ENCODE data around the gene JKAMP. TPM values are rescaled to one million over a fixed set of nuclear protein-coding genes. Genes with fewer than 3 reads are reported as not detected.

Gene JKAMP
- total RNA-seq, 1 donor from 2014 or later: 182 TPM

DNA sequence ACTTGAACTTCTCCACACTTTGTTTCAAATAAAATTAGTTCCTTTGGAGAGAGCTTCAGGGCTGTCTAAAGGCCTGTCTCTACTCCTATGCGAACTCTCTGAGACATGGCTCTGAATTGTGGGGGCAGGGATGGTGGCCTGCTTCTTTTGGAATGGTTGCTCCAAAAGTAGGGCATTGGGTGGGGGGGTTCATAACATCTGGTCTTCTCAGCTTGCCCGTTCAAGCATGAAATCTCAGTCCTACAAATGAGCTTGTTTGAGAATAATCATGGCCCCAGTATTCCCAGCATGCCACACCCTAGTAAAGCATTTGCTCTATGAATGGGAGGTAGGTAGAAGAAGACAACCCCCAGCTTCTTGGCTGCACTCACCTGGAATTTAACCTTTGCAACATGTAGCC, 25.8 kb upstream of the JKAMP start:
- Histone ChIP-seq H2AFZ (replicated peaks) (no peak overlapping the region), H3K79me2 (ENCODE audit: low read depth) (no peaks in the 10 kb centered on the region), H3K9ac (no peak overlapping the region), H3F3A (ENCODE audit: low read depth) (no peaks in the 10 kb centered on the region), H3K4me3 (no peak overlapping the region), H4K20me1 (ENCODE audit: low read depth) (peaks cover 3% of the 10 kb centered on the region), H3K4me1 (no peaks in the 10 kb centered on the region), H3K27ac (no peak overlapping the region), H3K36me3 (peaks cover 9% of the 10 kb centered on the region), H3K27me3 (peaks cover 13% of the 10 kb centered on the region), H3K9me3 (ENCODE audit: low read depth) (peaks cover 3% of the 10 kb centered on the region), H3K4me2 (no peak overlapping the region)
- Mint-ChIP-seq H3K27me3 (ENCODE audit: insufficient read depth, low read depth) (no peaks in the 10 kb centered on the region), H3K36me3 (peaks cover 26% of the 10 kb centered on the region), H3K27ac (no peak overlapping the region), H3K9me3 (peaks cover 2% of the 10 kb centered on the region), H3K4me3 (no peak overlapping the region), H3K4me1 (peaks cover 3% of the 10 kb centered on the region)
- TF ChIP-seq EZH2phosphoT487 (IDR thresholded peaks at IDR 0.05) (no peak), EZH2 (IDR thresholded peaks at IDR 0.05) (no peak)
- TF ChIP-seq, protein P1, sequence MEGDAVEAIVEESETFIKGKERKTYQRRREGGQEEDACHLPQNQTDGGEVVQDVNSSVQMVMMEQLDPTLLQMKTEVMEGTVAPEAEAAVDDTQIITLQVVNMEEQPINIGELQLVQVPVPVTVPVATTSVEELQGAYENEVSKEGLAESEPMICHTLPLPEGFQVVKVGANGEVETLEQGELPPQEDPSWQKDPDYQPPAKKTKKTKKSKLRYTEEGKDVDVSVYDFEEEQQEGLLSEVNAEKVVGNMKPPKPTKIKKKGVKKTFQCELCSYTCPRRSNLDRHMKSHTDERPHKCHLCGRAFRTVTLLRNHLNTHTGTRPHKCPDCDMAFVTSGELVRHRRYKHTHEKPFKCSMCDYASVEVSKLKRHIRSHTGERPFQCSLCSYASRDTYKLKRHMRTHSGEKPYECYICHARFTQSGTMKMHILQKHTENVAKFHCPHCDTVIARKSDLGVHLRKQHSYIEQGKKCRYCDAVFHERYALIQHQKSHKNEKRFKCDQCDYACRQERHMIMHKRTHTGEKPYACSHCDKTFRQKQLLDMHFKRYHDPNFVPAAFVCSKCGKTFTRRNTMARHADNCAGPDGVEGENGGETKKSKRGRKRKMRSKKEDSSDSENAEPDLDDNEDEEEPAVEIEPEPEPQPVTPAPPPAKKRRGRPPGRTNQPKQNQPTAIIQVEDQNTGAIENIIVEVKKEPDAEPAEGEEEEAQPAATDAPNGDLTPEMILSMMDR (IDR thresholded peaks at IDR 0.05): no peak
- no peak for DNase-seq (ENCODE audit: low spot score)

DNA sequence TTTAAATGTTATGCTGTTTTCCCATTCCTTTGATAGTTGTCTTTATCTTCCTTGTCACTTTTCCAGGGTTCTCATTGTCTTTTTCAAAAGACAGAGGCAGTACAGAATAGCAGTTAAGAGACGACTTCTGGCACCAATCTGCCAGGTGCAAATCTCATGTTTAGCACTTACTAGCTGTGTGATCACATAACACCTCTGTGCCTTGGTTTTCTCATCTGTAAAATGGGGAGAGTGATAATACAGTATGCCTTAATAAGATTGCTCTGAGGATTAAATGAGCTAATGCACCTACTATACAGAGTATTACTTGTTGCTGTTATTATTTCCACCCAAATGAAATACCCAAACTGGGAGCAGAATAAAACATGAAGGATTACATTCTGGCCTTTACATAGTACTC, 23.9 kb upstream of the JKAMP start:
- no peak for DNase-seq (ENCODE audit: low spot score)
- no peak overlapping the region for H3K27ac ChIP-seq

DNA sequence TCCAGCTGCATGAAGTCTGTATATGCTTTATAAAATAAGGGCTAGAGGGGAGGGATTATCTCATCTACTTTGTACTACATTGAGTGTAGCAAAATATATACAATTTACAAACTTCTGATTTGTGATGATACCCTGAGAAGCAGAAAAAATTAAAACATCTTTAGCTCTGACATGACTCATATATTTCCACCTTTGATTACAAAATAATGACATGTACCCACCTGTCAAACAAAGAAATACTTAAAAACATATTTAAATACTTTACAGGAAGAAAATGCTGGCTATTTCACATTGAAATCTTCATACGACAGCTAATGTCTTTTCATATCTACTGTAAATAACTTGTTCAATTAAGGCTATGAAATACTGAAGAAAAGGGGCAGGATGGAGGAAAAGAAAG, 22.4 kb upstream of the JKAMP start:
- DNase-seq (ENCODE audit: low spot score): no peak
- no peak overlapping the region for H3K4me3 Mint-ChIP-seq
- H3F3A ChIP-seq (ENCODE audit: low read depth): peaks cover 25% of the 10 kb centered on the region
- H3K4me2 ChIP-seq: no peak overlapping the region
- H3K4me3 ChIP-seq: no peak overlapping the region
- H3K36me3 Mint-ChIP-seq: peaks cover 14% of the 10 kb centered on the region
- H3K9me3 Mint-ChIP-seq: peaks cover 2% of the 10 kb centered on the region
- peaks cover 3% of the 10 kb centered on the region for H3K9me3 ChIP-seq (ENCODE audit: low read depth)
- H2AFZ ChIP-seq (replicated peaks): no peak overlapping the region
- no peak overlapping the region for H3K27ac Mint-ChIP-seq
- H3K79me2 ChIP-seq (ENCODE audit: low read depth): no peaks in the 10 kb centered on the region
- H4K20me1 ChIP-seq (ENCODE audit: low read depth): peaks cover 20% of the 10 kb centered on the region
- TF ChIP-seq, protein P1 (IDR thresholded peaks at IDR 0.05): no peak
- TF ChIP-seq EZH2 (IDR thresholded peaks at IDR 0.05) (no peak), EZH2phosphoT487 (IDR thresholded peaks at IDR 0.05) (no peak)
- no peak overlapping the region for H3K27ac ChIP-seq
- no peak overlapping the region for H3K9ac ChIP-seq
- H3K27me3 Mint-ChIP-seq (ENCODE audit: insufficient read depth, low read depth): no peaks in the 10 kb centered on the region
- H3K36me3 ChIP-seq: peaks cover 2% of the 10 kb centered on the region
- peaks cover 10% of the 10 kb centered on the region for H3K4me1 Mint-ChIP-seq
- peaks cover 6% of the 10 kb centered on the region for H3K4me1 ChIP-seq
- H3K27me3 ChIP-seq: peaks cover 47% of the 10 kb centered on the region

More for the DNA sequence above, 23.9 kb upstream of the JKAMP start:
- no peak overlapping the region for H3K27ac Mint-ChIP-seq
- Histone ChIP-seq H3K4me3 (no peak overlapping the region), H3F3A (ENCODE audit: low read depth) (peaks cover 14% of the 10 kb centered on the region), H3K4me2 (no peak overlapping the region), H2AFZ (replicated peaks) (no peak overlapping the region), H3K9me3 (ENCODE audit: low read depth) (peaks cover 3% of the 10 kb centered on the region), H3K4me1 (peaks cover 6% of the 10 kb centered on the region), H3K36me3 (peaks cover 9% of the 10 kb centered on the region), H3K9ac (no peak overlapping the region), H3K79me2 (ENCODE audit: low read depth) (no peaks in the 10 kb centered on the region), H4K20me1 (ENCODE audit: low read depth) (peaks cover 12% of the 10 kb centered on the region), H3K27me3 (peaks cover 32% of the 10 kb centered on the region)
- H3K9me3 Mint-ChIP-seq: peaks cover 2% of the 10 kb centered on the region
- H3K4me1 Mint-ChIP-seq: peaks cover 6% of the 10 kb centered on the region
- peaks cover 24% of the 10 kb centered on the region for H3K36me3 Mint-ChIP-seq
- H3K27me3 Mint-ChIP-seq (ENCODE audit: insufficient read depth, low read depth): no peaks in the 10 kb centered on the region
- no peak for TF ChIP-seq EZH2phosphoT487 (IDR thresholded peaks at IDR 0.05)
- TF ChIP-seq, protein P1 (IDR thresholded peaks at IDR 0.05): no peak
- TF ChIP-seq EZH2 (IDR thresholded peaks at IDR 0.05): no peak
- no peak overlapping the region for H3K4me3 Mint-ChIP-seq

All from neural progenitor cell (in vitro differentiated cells).